CD14-positive monocyte (primary cell): ENCODE results near the gene KRTAP3-3. TPM values are rescaled to one million over a fixed set of nuclear protein-coding genes. Genes with fewer than 3 reads are reported as not detected.

ENCODE experiments used
- DNase-seq, 3 donors: peaks; one replicate each; pipeline ENCODE4 v3.0.0-alpha.2; 2011 to 2022
- H2AFZ ChIP-seq: 2 replicates; pipeline ENCODE4 v1.6.0; 2012; ENCODE audit warnings: mild to moderate bottlenecking, low read depth, low read length, inconsistent platforms; ENCODE audit not compliant: insufficient read depth, poor library complexity, severe bottlenecking
- H3K27ac ChIP-seq, 2 donors: 1 replicate in 1 of 2; 2 replicates in 1 of 2; pipeline ENCODE4 v1.5.1; 2012 to 2013; ENCODE audit warnings: low read length in 2 of 2, control low read depth in 1 of 2, inconsistent platforms in 1 of 2, low read depth in 1 of 2, mild to moderate bottlenecking in 1 of 2
- H3K27me3 ChIP-seq, 2 donors: one replicate each; pipeline versions ENCODE4 v1.6.0 to v1.6.1; 2011 to 2013; ENCODE audit warnings: low read length in 2 of 2; ENCODE audit not compliant: control insufficient read depth in 2 of 2, insufficient read depth in 2 of 2
- H3K36me3 ChIP-seq, 2 donors: replicated peaks in 1 of 2; 1 replicate in 1 of 2; 2 replicates in 1 of 2; pipeline versions ENCODE4 v1.5.1 to v1.6.1; 2012 to 2013; ENCODE audit warnings: low read length in 2 of 2, control low read depth in 1 of 2, inconsistent platforms in 1 of 2, mild to moderate bottlenecking in 1 of 2; ENCODE audit not compliant: insufficient read depth in 2 of 2, control insufficient read depth in 1 of 2
- H3K4me1 ChIP-seq, 2 donors: 1 replicate in 1 of 2; 2 replicates in 1 of 2; pipeline versions ENCODE4 v1.5.1 to v1.6.1; 2012 to 2013; ENCODE audit warnings: low read length in 2 of 2, control low read depth in 1 of 2, inconsistent platforms in 1 of 2, mild to moderate bottlenecking in 1 of 2, moderate library complexity in 1 of 2; ENCODE audit not compliant: insufficient read depth in 2 of 2, control insufficient read depth in 1 of 2
- H3K4me2 ChIP-seq: replicated peaks from 2 replicates; pipeline ENCODE3; 2012; ENCODE audit warnings: low read length, moderate library complexity, mild to moderate bottlenecking; ENCODE audit not compliant: poor library complexity, severe bottlenecking; ENCODE audit errors: extremely low read depth
- H3K4me3 ChIP-seq, 3 experiments: fragments of 200-600 bp in 1 of 3; sonication (generic) in 1 of 3; replicated peaks in 1 of 3; 1 replicate in 2 of 3; 2 replicates in 1 of 3; pipeline ENCODE4 v1.5.1; 2011 to 2013; ENCODE audit warnings: low read length in 3 of 3, mild to moderate bottlenecking in 3 of 3, control low read depth in 2 of 3, low read depth in 2 of 3, inconsistent platforms in 1 of 3, moderate library complexity in 1 of 3
- H3K79me2 ChIP-seq: 2 replicates; pipeline ENCODE4 v1.6.0; 2012; ENCODE audit warnings: mild to moderate bottlenecking, control low read depth, inconsistent platforms, low read length, moderate library complexity; ENCODE audit not compliant: insufficient read depth
- H3K9ac ChIP-seq: 2 replicates; pipeline ENCODE4 v1.6.0; 2017; ENCODE audit warnings: low read length, mild to moderate bottlenecking; ENCODE audit not compliant: insufficient read depth, poor library complexity, severe bottlenecking
- H3K9me3 ChIP-seq, 2 donors: replicated peaks in 1 of 2; 1 replicate in 1 of 2; 2 replicates in 1 of 2; pipeline versions ENCODE4 v1.5.1 to v1.6.1; 2012 to 2013; ENCODE audit warnings: low read length in 2 of 2, control low read depth in 1 of 2; ENCODE audit not compliant: control insufficient read depth in 1 of 2, insufficient read depth in 1 of 2
- H4K20me1 ChIP-seq: 2 replicates; pipeline ENCODE4 v1.6.0; 2012; ENCODE audit warnings: mild to moderate bottlenecking, low read length, control low read depth, moderate library complexity; ENCODE audit not compliant: insufficient read depth
- H3K27ac Mint-ChIP-seq, 7 donors: one replicate each; pipeline ENCODE4 v1.8.0; 2020; ENCODE audit warnings: mild to moderate bottlenecking in 7 of 7, mixed read lengths in 7 of 7, moderate library complexity in 6 of 7, inconsistent platforms in 2 of 7
- H3K27me3 Mint-ChIP-seq, 3 donors: one replicate each; pipeline ENCODE4 v1.8.0; 2021 to 2022; ENCODE audit warnings: low read depth in 3 of 3, mild to moderate bottlenecking in 3 of 3, mixed read lengths in 3 of 3, moderate library complexity in 3 of 3, inconsistent platforms in 1 of 3
- H3K36me3 Mint-ChIP-seq, 2 donors: one replicate each; pipeline ENCODE4 v1.8.0; 2020; ENCODE audit warnings: mixed read lengths in 2 of 2, inconsistent platforms in 1 of 2, mild to moderate bottlenecking in 1 of 2
- H3K4me1 Mint-ChIP-seq: one replicate; pipeline ENCODE4 v1.8.0; 2020; ENCODE audit warnings: mild to moderate bottlenecking, mixed read lengths
- H3K4me3 Mint-ChIP-seq, 2 donors: one replicate each; pipeline ENCODE4 v1.8.0; 2020; ENCODE audit warnings: mild to moderate bottlenecking in 2 of 2, mixed read lengths in 2 of 2, moderate library complexity in 1 of 2
- H3K9me3 Mint-ChIP-seq, 7 donors: one replicate each; pipeline ENCODE4 v1.8.0; 2020 to 2022; ENCODE audit warnings: mixed read lengths in 7 of 7, mild to moderate bottlenecking in 6 of 7, moderate library complexity in 6 of 7, inconsistent platforms in 2 of 7
- WGBS: methylation state at CpG from one replicate; pipeline ENCODE4 v1.1.5; 2013; ENCODE audit warnings: missing lambda C conversion rate; ENCODE audit not compliant: insufficient coverage; 5-methylcytosine and 5-hydroxymethylcytosine counted together
- intact Hi-C, 2 donors: fragments of 100-400 bp; cut with micrococcal nuclease; formaldehyde crosslinking; loops; one replicate each; pipeline versions ENCODE4 v1.15.0 to v1.15.1; 2023
- polyA plus RNA-seq, 3 donors: library from polyadenylated mRNA; depleted of rRNA in 1 of 3; unstranded in 2 of 3; stranded (reverse) in 1 of 3; fragments of 300-500 nt in 2 of 3; fragments of >200 nt in 1 of 3; fragmentation: Illumina TruSeq in 2 of 3; gene quantifications; 1 replicate in 2 of 3; 2 replicates in 1 of 3; pipeline ENCODE4 v1.2.3, GENCODE V29; 2012 to 2021
- TF ChIP-seq, protein P1 (sequence below): fragments of 200-600 bp; IDR thresholded peaks from one replicate; pipeline ENCODE4 v1.8.0; 2022; ENCODE audit warnings: antibody characterized with exemption, mild to moderate bottlenecking

KRTAP3-3 gene
- polyA plus RNA-seq, 3 donors: not detected

- H2AFZ ChIP-seq: no peak overlapping the region
- Mint-ChIP-seq H3K4me3 (no peak overlapping the region), H3K27me3 (peaks cover 13 to 18% (median 15%) of the 10 kb centered on the region in 3 donors), H3K36me3 (no peaks in the 10 kb centered on the region), H3K9me3 (peaks cover 0 to 2% (median 0%) of the 10 kb centered on the region in 7 donors), H3K27ac (no peak overlapping the region), H3K4me1 (no peaks in the 10 kb centered on the region)
- H3K27me3 ChIP-seq: peaks cover 3% of the 10 kb centered on the region in 2 donors
- TF ChIP-seq, protein P1, sequence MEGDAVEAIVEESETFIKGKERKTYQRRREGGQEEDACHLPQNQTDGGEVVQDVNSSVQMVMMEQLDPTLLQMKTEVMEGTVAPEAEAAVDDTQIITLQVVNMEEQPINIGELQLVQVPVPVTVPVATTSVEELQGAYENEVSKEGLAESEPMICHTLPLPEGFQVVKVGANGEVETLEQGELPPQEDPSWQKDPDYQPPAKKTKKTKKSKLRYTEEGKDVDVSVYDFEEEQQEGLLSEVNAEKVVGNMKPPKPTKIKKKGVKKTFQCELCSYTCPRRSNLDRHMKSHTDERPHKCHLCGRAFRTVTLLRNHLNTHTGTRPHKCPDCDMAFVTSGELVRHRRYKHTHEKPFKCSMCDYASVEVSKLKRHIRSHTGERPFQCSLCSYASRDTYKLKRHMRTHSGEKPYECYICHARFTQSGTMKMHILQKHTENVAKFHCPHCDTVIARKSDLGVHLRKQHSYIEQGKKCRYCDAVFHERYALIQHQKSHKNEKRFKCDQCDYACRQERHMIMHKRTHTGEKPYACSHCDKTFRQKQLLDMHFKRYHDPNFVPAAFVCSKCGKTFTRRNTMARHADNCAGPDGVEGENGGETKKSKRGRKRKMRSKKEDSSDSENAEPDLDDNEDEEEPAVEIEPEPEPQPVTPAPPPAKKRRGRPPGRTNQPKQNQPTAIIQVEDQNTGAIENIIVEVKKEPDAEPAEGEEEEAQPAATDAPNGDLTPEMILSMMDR: no peak
- no peak overlapping the region for H3K4me3 ChIP-seq
- no peaks in the 10 kb centered on the region for H3K9me3 ChIP-seq
- intact Hi-C loops: no loop called here
- no CpG with 5 or more reads among the region's 1 CpG for WGBS
- no peaks in the 10 kb centered on the region for H3K4me1 ChIP-seq
- DNase-seq: no peak
- no peaks in the 10 kb centered on the region for H3K79me2 ChIP-seq
- no peaks in the 10 kb centered on the region for H3K36me3 ChIP-seq
- no peak overlapping the region for H3K4me2 ChIP-seq
- H3K9ac ChIP-seq: no peak overlapping the region
- no peak overlapping the region for H3K27ac ChIP-seq
- no peaks in the 10 kb centered on the region for H4K20me1 ChIP-seq
Observed at GRCh38 chr17:40995116-40995515, 1.2 kb upstream of the KRTAP3-3 start.

- peaks cover 3% of the 10 kb centered on the region in 2 donors for H3K27me3 ChIP-seq
- Mint-ChIP-seq H3K27ac (no peak overlapping the region), H3K27me3 (peaks cover 7 to 19% (median 13%) of the 10 kb centered on the region in 3 donors), H3K36me3 (no peaks in the 10 kb centered on the region), H3K4me1 (no peaks in the 10 kb centered on the region), H3K9me3 (no peaks in the 10 kb centered on the region), H3K4me3 (no peak overlapping the region)
- H3K27ac ChIP-seq: no peak overlapping the region
- no peak overlapping the region for H3K4me2 ChIP-seq
- no peaks in the 10 kb centered on the region for H3K4me1 ChIP-seq
- WGBS: no CpG with 5 or more reads among the region's 2 CpGs
- no peaks in the 10 kb centered on the region for H3K9me3 ChIP-seq
- TF ChIP-seq, protein P1: no peak
- H2AFZ ChIP-seq: no peak overlapping the region
- H4K20me1 ChIP-seq: no peaks in the 10 kb centered on the region
- H3K4me3 ChIP-seq: no peak overlapping the region
- no peaks in the 10 kb centered on the region for H3K79me2 ChIP-seq
- DNase-seq: no peak
- H3K9ac ChIP-seq: no peak overlapping the region
- H3K36me3 ChIP-seq: no peaks in the 10 kb centered on the region
- intact Hi-C loops: no loop called here
Observed at GRCh38 chr17:40993084-40993483, 880 bp downstream of the KRTAP3-3 start.
